SK-N-MC (cell line): Measurements from ENCODE around the gene BSN.

Source experiments
- EZH2 ChIP-seq: fragments of 200-600 bp; sonication (generic); IDR thresholded peaks from one replicate; pipeline ENCODE4 v1.6.1; 2017; ENCODE audit warnings: antibody characterized with exemption
- FOXP2 ChIP-seq: optimal IDR thresholded peaks from 2 replicates; pipeline ENCODE3; 2011; ENCODE audit warnings: mild to moderate bottlenecking, moderate library complexity; ENCODE audit not compliant: insufficient read depth; ENCODE audit errors: extremely low read length, control extremely low read depth
- POLR2AphosphoS5 ChIP-seq: IDR thresholded peaks from 2 replicates; pipeline ENCODE4 v1.6.1; 2012; ENCODE audit warnings: mild to moderate bottlenecking, low read depth, low read length, borderline replicate concordance

DNA sequence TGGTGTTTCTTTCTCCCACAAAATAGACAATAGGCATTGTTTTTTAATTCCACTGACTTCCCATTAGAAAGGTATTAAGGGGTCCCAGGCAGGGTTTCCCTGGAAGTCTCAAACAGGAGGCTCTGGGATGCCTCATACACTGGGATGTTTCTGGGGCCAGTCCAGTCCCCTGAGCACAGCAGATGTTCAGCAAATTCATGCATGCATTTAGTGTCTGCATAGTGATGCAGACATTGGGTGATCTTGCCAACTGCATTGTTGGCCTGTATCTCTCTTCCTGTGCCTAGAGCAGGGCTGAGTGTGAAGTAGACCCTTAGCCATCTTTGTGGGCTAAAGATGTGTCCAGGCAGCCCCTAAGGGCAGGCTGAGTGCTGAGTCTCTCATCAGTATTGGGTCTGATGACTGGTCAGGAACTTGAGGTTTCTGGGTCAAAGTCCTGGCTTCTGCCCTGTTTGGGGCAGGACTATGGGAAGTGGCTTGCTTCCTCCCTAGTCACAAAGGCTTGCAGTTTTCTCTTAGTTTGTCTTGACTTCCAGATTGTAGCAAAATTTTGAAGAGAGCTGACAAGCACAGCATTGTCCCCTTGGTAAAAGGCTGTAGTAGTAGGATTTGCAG is 56.5 kb downstream of the BSN start:
- TF ChIP-seq EZH2 (no peak), FOXP2 (no peak), POLR2AphosphoS5 (no peak)
